GM23338 (cell line): ENCODE data around the gene MAN2B2. TPM values are rescaled to one million over a fixed set of nuclear protein-coding genes. Genes with fewer than 3 reads are reported as not detected.

Source experiments
- ATAC-seq: fragments of 200-7000 bp; cut with Tn5 transposase; 3 replicates; pipeline ENCODE4 v1.9.1; 2020
- DNase-seq: peaks from one replicate; pipeline ENCODE4 v3.0.0-alpha.2; 2015; ENCODE audit warnings: low spot score
- H2AFZ ChIP-seq: fragments of 200-600 bp; sonication (generic); 2 replicates; pipeline ENCODE4 v1.8.0; 2016; ENCODE audit warnings: antibody characterized with exemption, mild to moderate bottlenecking, moderate library complexity
- H3F3A ChIP-seq: fragments of 200-600 bp; sonication (generic); replicated peaks from 2 replicates; pipeline ENCODE4 v1.8.0; 2017; ENCODE audit warnings: antibody characterized with exemption, mixed run types, low read depth
- H3K27ac ChIP-seq: fragments of 200-600 bp; sonication (generic); 2 replicates; pipeline ENCODE4 v1.6.1; 2016; ENCODE audit warnings: low read depth
- H3K27me3 ChIP-seq: fragments of 200-600 bp; sonication (generic); 2 replicates; pipeline ENCODE4 v1.8.0; 2016; ENCODE audit warnings: mild to moderate bottlenecking, mixed run types, moderate library complexity; ENCODE audit not compliant: insufficient read depth
- H3K36me3 ChIP-seq: fragments of 200-600 bp; sonication (generic); 2 replicates; pipeline ENCODE4 v1.8.0; 2016; ENCODE audit warnings: mild to moderate bottlenecking; ENCODE audit not compliant: insufficient read depth
- H3K4me1 ChIP-seq: fragments of 200-600 bp; sonication (generic); 2 replicates; pipeline ENCODE4 v1.8.0; 2016; ENCODE audit warnings: mild to moderate bottlenecking, moderate library complexity; ENCODE audit not compliant: insufficient read depth
- H3K4me2 ChIP-seq: fragments of 200-600 bp; sonication (generic); 2 replicates; pipeline ENCODE4 v1.7.1; 2017; ENCODE audit warnings: mixed run types
- H3K4me3 ChIP-seq: fragments of 200-600 bp; sonication (generic); 2 replicates; pipeline ENCODE4 v1.6.1; 2016; ENCODE audit warnings: mixed run types
- H3K79me2 ChIP-seq: fragments of 200-600 bp; sonication (generic); replicated peaks from 2 replicates; pipeline ENCODE4 v1.8.0; 2017; ENCODE audit warnings: mild to moderate bottlenecking; ENCODE audit not compliant: insufficient read depth
- H3K9me2 ChIP-seq: fragments of 200-600 bp; sonication (generic); 2 replicates; pipeline ENCODE4 v1.8.0; 2017; ENCODE audit not compliant: insufficient read depth
- H4K20me1 ChIP-seq: fragments of 200-600 bp; sonication (generic); replicated peaks from 2 replicates; pipeline ENCODE4 v1.8.0; 2017; ENCODE audit warnings: mild to moderate bottlenecking; ENCODE audit not compliant: insufficient read depth
- H3K27ac Mint-ChIP-seq: 2 replicates; pipeline ENCODE4 v1.8.0; 2020; ENCODE audit warnings: inconsistent platforms, mild to moderate bottlenecking, moderate library complexity, mixed read lengths
- H3K27me3 Mint-ChIP-seq: 3 replicates; pipeline ENCODE4 v1.8.0; 2022; ENCODE audit warnings: low read depth, mild to moderate bottlenecking, moderate library complexity, mixed read lengths, inconsistent platforms; ENCODE audit not compliant: insufficient read depth, poor library complexity
- H3K36me3 Mint-ChIP-seq: 3 replicates; pipeline ENCODE4 v1.8.0; 2021; ENCODE audit warnings: low read depth, mild to moderate bottlenecking, inconsistent platforms, moderate library complexity, mixed read lengths
- H3K4me1 Mint-ChIP-seq: 3 replicates; pipeline ENCODE4 v1.8.0; 2020; ENCODE audit warnings: mild to moderate bottlenecking, inconsistent platforms, mixed read lengths
- H3K4me3 Mint-ChIP-seq: 3 replicates; pipeline ENCODE4 v1.8.0; 2021; ENCODE audit warnings: moderate library complexity, mild to moderate bottlenecking, inconsistent platforms, mixed read lengths
- H3K9me3 Mint-ChIP-seq: 3 replicates; pipeline ENCODE4 v1.8.0; 2020; ENCODE audit warnings: moderate library complexity, mild to moderate bottlenecking, inconsistent platforms, mixed read lengths
- CREB1 ChIP-seq: fragments of 250-450 bp; sonication (Bioruptor Pico); IDR thresholded peaks from 2 replicates; pipeline ENCODE4 v1.5.0; 2020; ENCODE audit warnings: low read depth, mild to moderate bottlenecking, moderate library complexity
- EZH2 ChIP-seq: fragments of 200-600 bp; sonication (generic); IDR thresholded peaks from one replicate; pipeline ENCODE4 v1.8.0; 2017; ENCODE audit warnings: antibody characterized with exemption, mild to moderate bottlenecking, low read depth; ENCODE audit not compliant: unreplicated experiment
- EZH2phosphoT487 ChIP-seq: fragments of 200-600 bp; sonication (generic); IDR thresholded peaks from one replicate; pipeline ENCODE4 v1.8.1; 2018; ENCODE audit warnings: antibody characterized with exemption; ENCODE audit not compliant: unreplicated experiment
- NANOG ChIP-seq: IDR thresholded peaks from 2 replicates; pipeline ENCODE4 v1.6.1; 2016; ENCODE audit warnings: antibody characterized with exemption, borderline replicate concordance
- POLR2AphosphoS5 ChIP-seq: IDR thresholded peaks from 2 replicates; pipeline ENCODE4 v1.6.1; 2016; ENCODE audit warnings: antibody characterized with exemption, low read depth
- STAT1 ChIP-seq: IDR thresholded peaks from one replicate; pipeline ENCODE4 v1.6.1; 2016; ENCODE audit warnings: antibody characterized with exemption; ENCODE audit not compliant: unreplicated experiment
- ZNF114 ChIP-seq: fragments of 250-450 bp; sonication (Bioruptor Pico); IDR thresholded peaks from 2 replicates; pipeline ENCODE4 v1.5.0; 2020; ENCODE audit warnings: mild to moderate bottlenecking, moderate library complexity
- ZNF331 ChIP-seq: fragments of 250-450 bp; sonication (Bioruptor Pico); IDR thresholded peaks from 2 replicates; pipeline ENCODE4 v1.5.0; 2020; ENCODE audit warnings: low read depth, mild to moderate bottlenecking, moderate library complexity
- polyA plus RNA-seq: library from polyadenylated mRNA; unstranded; fragments of >200 nt; fragmentation: Nextera tagmentation; extraction: Ambion mirVana; gene quantifications from 2 replicates; pipeline ENCODE4 v1.2.1, GENCODE V29; 2016
- total RNA-seq: library from RNA; depleted of rRNA; stranded (reverse); fragments of >200 nt; shearing (Covaris generic); gene quantifications from 2 replicates; pipeline ENCODE4 v1.2.3, GENCODE V29; 2014
- TF ChIP-seq, protein P1 (sequence below): IDR thresholded peaks from one replicate; pipeline ENCODE4 v1.6.1; 2018; ENCODE audit warnings: antibody characterized with exemption; ENCODE audit not compliant: unreplicated experiment
- TF ChIP-seq, protein P2 (sequence below): IDR thresholded peaks from 2 replicates; pipeline ENCODE4 v1.6.1; 2016; ENCODE audit warnings: antibody characterized with exemption
- TF ChIP-seq, protein P3 (sequence below): fragments of 250-450 bp; sonication (Bioruptor Pico); IDR thresholded peaks from 2 replicates; pipeline ENCODE4 v1.5.0; 2020; ENCODE audit warnings: mild to moderate bottlenecking, moderate library complexity

Gene MAN2B2
- total and polyA plus RNA-seq, 2 experiments from 2014 or later, result 1.6 to 6.9 TPM

DNA sequence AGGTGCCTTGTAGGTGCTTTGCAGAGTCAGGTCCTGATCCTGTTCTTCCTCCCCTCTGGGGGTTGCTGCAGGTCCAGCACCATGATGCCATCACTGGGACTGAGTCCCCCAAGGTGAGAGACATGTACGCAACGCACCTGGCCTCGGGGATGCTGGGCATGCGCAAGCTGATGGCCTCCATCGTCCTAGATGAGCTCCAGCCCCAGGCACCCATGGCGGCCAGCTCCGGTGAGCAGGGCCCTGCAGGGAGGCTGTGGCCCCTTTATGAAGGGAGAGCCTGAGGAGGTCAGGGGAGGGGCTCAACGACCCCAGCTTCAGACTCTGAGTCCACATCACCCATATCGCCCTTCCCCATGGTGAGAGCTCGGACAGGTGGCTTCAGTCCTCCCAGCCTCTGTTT lies 23.1 kb downstream of the MAN2B2 start (continued):
- TF ChIP-seq, protein P1, sequence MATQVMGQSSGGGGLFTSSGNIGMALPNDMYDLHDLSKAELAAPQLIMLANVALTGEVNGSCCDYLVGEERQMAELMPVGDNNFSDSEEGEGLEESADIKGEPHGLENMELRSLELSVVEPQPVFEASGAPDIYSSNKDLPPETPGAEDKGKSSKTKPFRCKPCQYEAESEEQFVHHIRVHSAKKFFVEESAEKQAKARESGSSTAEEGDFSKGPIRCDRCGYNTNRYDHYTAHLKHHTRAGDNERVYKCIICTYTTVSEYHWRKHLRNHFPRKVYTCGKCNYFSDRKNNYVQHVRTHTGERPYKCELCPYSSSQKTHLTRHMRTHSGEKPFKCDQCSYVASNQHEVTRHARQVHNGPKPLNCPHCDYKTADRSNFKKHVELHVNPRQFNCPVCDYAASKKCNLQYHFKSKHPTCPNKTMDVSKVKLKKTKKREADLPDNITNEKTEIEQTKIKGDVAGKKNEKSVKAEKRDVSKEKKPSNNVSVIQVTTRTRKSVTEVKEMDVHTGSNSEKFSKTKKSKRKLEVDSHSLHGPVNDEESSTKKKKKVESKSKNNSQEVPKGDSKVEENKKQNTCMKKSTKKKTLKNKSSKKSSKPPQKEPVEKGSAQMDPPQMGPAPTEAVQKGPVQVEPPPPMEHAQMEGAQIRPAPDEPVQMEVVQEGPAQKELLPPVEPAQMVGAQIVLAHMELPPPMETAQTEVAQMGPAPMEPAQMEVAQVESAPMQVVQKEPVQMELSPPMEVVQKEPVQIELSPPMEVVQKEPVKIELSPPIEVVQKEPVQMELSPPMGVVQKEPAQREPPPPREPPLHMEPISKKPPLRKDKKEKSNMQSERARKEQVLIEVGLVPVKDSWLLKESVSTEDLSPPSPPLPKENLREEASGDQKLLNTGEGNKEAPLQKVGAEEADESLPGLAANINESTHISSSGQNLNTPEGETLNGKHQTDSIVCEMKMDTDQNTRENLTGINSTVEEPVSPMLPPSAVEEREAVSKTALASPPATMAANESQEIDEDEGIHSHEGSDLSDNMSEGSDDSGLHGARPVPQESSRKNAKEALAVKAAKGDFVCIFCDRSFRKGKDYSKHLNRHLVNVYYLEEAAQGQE, result no peak

DNA sequence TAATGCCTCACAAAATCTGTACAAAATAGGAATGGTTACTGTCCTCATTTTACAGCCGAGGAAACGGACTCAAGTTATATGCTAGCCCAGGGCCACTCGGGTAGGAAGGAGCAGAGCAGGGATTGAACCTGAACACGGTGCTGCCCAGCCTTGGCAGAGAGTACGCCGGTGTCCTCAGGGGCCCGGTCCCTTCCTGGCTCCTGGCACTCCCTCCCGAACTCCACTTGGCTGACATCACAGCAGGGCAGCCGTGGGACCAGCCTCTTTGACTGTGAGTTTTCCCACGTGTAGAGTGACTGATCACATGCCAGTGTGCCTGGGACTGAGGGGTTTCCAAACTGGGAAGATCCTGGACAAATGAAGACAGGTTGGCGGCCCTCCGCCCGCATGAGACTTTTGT lies 23.7 kb downstream of the MAN2B2 start:
- H3K4me2 ChIP-seq, result no peak overlapping the region
- Mint-ChIP-seq H3K27ac (no peak overlapping the region), H3K4me1 (no peaks in the 10 kb centered on the region)
- TF ChIP-seq ZNF114 (CRISPR knock-in tag), result no peak
- no peak for TF ChIP-seq EZH2
- TF ChIP-seq, protein P2, sequence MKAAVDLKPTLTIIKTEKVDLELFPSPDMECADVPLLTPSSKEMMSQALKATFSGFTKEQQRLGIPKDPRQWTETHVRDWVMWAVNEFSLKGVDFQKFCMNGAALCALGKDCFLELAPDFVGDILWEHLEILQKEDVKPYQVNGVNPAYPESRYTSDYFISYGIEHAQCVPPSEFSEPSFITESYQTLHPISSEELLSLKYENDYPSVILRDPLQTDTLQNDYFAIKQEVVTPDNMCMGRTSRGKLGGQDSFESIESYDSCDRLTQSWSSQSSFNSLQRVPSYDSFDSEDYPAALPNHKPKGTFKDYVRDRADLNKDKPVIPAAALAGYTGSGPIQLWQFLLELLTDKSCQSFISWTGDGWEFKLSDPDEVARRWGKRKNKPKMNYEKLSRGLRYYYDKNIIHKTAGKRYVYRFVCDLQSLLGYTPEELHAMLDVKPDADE, result no peak
- TF ChIP-seq NANOG, result no peak
- TF ChIP-seq, protein P1, result no peak
- TF ChIP-seq POLR2AphosphoS5, result no peak
- TF ChIP-seq, protein P3, sequence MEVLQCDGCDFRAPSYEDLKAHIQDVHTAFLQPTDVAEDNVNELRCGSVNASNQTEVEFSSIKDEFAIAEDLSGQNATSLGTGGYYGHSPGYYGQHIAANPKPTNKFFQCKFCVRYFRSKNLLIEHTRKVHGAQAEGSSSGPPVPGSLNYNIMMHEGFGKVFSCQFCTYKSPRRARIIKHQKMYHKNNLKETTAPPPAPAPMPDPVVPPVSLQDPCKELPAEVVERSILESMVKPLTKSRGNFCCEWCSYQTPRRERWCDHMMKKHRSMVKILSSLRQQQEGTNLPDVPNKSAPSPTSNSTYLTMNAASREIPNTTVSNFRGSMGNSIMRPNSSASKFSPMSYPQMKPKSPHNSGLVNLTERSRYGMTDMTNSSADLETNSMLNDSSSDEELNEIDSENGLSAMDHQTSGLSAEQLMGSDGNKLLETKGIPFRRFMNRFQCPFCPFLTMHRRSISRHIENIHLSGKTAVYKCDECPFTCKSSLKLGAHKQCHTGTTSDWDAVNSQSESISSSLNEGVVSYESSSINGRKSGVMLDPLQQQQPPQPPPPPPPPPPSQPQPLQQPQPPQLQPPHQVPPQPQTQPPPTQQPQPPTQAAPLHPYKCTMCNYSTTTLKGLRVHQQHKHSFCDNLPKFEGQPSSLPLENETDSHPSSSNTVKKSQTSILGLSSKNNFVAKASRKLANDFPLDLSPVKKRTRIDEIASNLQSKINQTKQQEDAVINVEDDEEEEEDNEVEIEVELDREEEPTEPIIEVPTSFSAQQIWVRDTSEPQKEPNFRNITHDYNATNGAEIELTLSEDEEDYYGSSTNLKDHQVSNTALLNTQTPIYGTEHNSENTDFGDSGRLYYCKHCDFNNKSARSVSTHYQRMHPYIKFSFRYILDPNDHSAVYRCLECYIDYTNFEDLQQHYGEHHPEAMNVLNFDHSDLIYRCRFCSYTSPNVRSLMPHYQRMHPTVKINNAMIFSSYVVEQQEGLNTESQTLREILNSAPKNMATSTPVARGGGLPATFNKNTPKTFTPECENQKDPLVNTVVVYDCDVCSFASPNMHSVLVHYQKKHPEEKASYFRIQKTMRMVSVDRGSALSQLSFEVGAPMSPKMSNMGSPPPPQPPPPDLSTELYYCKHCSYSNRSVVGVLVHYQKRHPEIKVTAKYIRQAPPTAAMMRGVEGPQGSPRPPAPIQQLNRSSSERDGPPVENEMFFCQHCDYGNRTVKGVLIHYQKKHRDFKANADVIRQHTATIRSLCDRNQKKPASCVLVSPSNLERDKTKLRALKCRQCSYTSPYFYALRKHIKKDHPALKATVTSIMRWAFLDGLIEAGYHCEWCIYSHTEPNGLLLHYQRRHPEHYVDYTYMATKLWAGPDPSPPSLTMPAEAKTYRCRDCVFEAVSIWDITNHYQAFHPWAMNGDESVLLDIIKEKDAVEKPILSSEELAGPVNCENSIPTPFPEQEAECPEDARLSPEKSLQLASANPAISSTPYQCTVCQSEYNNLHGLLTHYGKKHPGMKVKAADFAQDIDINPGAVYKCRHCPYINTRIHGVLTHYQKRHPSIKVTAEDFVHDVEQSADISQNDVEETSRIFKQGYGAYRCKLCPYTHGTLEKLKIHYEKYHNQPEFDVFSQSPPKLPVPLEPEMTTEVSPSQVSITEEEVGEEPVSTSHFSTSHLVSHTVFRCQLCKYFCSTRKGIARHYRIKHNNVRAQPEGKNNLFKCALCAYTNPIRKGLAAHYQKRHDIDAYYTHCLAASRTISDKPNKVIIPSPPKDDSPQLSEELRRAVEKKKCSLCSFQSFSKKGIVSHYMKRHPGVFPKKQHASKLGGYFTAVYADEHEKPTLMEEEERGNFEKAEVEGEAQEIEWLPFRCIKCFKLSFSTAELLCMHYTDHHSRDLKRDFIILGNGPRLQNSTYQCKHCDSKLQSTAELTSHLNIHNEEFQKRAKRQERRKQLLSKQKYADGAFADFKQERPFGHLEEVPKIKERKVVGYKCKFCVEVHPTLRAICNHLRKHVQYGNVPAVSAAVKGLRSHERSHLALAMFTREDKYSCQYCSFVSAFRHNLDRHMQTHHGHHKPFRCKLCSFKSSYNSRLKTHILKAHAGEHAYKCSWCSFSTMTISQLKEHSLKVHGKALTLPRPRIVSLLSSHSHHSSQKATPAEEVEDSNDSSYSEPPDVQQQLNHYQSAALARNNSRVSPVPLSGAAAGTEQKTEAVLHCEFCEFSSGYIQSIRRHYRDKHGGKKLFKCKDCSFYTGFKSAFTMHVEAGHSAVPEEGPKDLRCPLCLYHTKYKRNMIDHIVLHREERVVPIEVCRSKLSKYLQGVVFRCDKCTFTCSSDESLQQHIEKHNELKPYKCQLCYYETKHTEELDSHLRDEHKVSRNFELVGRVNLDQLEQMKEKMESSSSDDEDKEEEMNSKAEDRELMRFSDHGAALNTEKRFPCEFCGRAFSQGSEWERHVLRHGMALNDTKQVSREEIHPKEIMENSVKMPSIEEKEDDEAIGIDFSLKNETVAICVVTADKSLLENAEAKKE (CRISPR knock-in tag), result no peak
- TF ChIP-seq CREB1 (CRISPR knock-in tag), result no peak
- TF ChIP-seq STAT1, result no peak
- TF ChIP-seq ZNF331 (CRISPR knock-in tag), result no peak
- no peak for TF ChIP-seq EZH2phosphoT487

More for the DNA sequence above, 23.7 kb downstream of the MAN2B2 start:
- Histone ChIP-seq H2AFZ (no peak overlapping the region), H3K9me2 (no peaks in the 10 kb centered on the region), H3K27me3 (no peaks in the 10 kb centered on the region), H4K20me1 (no peaks in the 10 kb centered on the region), H3K79me2 (no peaks in the 10 kb centered on the region), H3K4me3 (no peak overlapping the region), H3F3A (no peaks in the 10 kb centered on the region), H3K36me3 (no peaks in the 10 kb centered on the region), H3K4me1 (no peaks in the 10 kb centered on the region), H3K27ac (no peak overlapping the region)
- Mint-ChIP-seq H3K36me3 (peaks cover 2% of the 10 kb centered on the region; the same call in 1 of the 3 replicates), H3K9me3 (no peaks in the 10 kb centered on the region; the same call in 2 of the 3 replicates), H3K4me3 (no peak overlapping the region), H3K27me3 (peaks cover 13% of the 10 kb centered on the region)
- ATAC-seq (no peak), DNase-seq (no peak)
